Stimulated activated CD4-positive, alpha-beta T cell treated with anti-CD3 and anti-CD28 coated beads, Interleukin-15, amount 100 ng/mL, for 1 hour (primary cell): ENCODE measurements around the gene PAQR7.

Source experiments
- DNase-seq, 2 donors: peaks; one replicate each; pipeline ENCODE4 v3.0.0-alpha.2; 2020; ENCODE audit warnings: low read depth in 1 of 2, low spot score in 1 of 2

Gene PAQR7

DNA sequence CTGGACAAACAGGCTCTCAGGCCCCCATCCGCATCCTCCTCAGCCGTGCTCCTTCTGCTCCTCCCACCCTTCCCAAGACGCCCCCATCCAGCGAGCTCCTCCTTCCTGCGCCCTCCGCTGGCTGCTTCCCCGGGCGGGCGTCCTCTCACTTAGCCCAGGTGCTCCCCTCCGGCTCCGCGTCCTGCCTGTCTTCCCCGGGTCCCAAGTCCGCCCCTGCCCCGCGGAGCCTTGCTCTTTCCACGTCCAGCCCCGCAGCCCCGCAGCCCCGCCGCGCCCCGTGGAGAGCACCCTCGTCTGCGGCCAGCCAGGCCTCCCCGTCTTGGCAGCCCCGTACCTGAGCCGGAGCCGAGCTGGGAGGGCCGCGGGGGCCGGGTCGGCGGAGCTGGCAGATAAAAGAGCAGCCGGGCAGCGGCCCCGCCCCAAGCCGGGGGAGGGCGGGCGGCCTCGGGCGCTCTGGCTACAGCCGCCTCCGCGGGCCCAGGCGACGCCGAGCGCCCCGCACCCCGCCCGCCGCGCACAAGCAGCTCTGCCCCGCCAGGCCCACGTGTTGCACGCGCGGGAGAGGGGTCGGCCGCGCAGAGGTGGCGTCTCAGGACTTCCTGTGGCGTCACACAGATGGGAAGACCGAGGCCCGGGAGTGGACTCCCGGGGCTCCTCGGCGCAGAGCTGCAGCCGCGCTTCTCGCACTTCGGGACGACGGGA, at the start of gene PAQR7:
PAQR7 (minus strand) TSS at position 555 of the 702 bp plus-strand sequence. CDS start 11,869 bp downstream, outside the sequence.
- peak; percentile 24 to 53 for DNase-seq

DNA sequence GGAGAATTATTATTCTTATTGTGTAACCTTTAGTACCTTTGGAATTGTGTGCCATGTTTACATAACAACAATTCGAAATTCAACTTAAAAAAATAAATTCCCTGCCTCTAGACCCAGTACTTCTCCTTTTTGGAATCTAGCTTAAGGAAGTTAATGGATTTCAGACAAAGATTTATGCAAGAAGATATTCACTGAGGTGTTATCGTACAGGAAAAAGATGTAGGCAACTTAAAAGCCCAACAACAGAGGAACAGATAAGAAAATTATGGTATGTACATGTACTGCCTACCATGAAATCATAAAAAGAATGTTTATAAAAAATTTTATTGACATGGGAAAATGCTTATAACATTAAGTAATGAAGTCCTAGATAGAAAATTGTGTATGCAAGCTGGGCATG, 48.9 kb upstream of the PAQR7 start:
- no peak for DNase-seq

GRCh38 chr1:25922971-25923552, 47.6 kb upstream of the PAQR7 start:
- no peak for DNase-seq

DNA sequence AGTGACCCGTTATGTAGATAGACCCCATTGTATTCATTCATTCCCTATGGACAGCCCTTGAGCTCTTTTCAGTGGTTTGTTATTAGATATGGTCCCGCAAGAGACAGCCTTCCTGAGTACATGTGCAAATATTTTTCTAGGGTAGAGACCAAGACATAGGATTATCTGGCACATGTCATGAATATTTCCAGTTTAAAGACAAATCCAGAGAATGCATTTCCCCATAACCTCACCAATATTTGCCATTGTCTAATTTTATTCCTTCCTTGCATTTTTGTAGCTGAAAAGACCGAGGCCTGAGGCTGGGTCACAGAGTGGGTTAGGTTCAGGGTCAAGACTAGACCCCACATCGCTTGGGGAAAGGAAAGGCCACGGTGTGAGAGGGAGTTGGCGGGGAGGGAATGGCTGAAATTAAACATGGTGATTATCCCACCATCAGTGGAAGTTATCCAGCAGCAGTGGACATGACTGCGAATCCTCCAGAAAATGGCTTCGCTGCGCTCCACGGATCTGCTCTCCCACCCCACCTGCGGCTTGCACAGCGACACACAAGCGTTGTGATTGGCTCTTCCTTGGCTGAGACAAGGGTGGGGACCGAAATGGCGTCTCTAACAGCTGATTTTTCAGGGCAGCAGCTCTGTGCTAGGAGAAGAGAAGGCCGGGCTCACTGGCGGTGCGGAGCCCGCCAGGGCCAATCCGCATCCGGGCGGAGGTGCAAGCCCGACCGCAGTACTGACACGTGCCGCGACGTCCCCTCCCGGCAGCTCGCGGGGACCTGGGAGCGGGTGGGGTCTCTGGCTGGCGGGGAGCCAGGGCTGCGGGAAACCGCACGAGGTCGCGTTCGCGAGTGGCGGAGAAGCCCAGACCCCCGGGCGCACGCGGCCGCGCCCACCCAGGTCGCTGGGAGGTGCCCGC, 46.8 kb upstream of the PAQR7 start:
- DNase-seq: peak; percentile 7 to 20

DNA sequence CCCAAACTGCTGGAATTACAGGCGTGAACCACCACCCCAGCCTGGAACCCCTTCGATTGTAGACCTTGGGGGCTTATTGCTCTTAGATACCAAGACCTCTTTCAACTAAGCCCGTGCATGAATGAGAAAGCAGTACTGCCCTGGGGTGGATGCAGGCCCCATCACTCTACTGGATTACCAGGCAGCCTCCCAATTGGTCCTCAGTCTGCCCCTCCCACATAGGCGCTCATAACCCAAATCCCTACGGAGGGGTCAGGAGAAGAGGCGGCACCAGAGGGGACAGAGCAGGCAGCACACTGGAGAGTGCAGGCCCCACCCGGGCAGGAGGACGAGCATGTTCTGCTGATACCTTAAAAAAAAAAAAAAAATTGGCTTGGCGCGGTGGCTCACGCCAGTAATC, 43.1 kb upstream of the PAQR7 start:
- DNase-seq: no peak

- no peak for DNase-seq
Observed at GRCh38 chr1:25917996-25918395, 42.5 kb upstream of the PAQR7 start.

DNA sequence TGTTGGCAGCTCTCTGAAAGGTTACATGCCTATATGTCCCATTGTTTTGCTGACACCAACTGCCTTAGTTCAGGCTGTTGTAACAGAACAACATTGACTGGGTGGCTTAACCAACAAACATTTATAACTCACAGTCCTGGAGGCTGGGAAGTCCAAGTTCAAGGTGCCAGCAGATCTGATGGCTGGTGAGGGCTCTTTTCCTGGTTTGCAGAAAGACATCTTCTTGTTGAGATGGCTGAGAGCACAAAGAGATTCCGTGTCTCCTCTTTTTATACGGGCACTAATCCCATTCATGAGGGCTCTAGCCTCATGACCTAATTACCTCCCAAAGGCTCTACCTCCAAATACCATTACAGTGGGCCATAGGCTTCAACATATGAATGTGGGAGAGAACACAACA, 41.0 kb upstream of the PAQR7 start:
- no peak for DNase-seq

DNA sequence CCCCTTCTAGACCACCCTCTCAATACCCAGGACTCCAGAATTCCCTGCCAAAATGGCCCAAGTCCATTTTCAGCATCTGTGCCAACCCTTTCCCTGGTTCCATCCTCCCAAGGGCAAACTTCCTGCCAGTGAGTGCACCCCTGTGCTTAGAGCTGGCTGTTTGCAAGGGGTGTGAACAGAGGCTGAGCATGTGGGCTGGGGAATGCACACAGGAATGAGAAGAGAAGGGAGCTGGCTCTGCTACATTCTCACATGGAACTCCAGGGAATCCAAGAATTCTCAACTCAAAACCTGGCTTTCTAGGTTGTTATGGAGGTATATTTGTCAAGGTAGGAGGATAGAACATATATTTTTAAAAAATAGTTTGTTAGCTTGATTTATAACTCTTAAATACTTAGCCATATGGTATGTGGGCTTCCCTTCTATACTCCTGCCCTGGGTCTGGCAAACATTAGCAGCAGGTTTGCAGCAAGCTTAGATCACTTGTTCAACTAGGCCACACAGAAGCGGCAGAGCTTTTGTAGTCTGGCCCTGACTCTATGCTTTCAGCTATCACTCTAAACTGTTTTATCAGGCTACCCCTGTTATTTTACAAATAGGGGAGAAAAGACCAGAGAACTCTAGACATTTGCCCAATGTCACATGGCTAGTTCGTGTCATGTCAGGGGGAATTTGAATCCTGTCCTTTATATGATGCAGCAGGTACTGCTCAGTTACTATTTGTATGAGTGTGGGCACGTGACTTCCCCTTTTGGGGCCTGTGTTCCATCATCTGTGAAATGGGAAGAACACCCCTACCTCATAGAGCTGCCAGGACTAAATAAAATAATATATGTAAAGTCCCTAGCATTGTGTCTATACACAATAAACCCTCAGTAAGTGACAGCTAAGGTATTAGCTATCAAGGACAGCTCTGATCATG, 38.8 kb upstream of the PAQR7 start:
- no peak for DNase-seq

GRCh38 chr1:25913206-25913605, 37.7 kb upstream of the PAQR7 start:
- DNase-seq: no peak

GRCh38 chr1:25912076-25912831, 36.7 kb upstream of the PAQR7 start:
- no peak for DNase-seq

GRCh38 chr1:25911162-25911561, 35.7 kb upstream of the PAQR7 start:
- no peak for DNase-seq

GRCh38 chr1:25909040-25909439, 33.5 kb upstream of the PAQR7 start:
- no peak for DNase-seq

DNA sequence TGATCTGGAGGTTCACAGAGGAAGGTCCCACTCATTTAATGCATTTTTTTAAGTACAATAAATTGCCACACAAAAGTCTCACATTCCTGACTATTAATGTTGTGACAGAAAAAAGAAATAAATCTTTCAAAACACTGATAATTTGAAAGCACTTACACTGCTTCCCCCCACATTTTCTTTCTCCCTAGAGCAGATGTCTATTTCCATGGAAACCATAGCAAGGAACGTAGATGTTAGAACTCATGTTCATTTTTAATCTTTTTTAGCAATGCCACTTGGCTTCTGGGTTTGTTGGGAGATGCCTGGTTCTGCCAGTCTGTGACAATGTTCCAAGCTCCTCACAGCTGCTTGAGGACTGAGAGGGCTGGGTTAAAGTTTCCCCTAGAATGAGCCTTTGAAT, 32.7 kb upstream of the PAQR7 start:
- no peak for DNase-seq

GRCh38 chr1:25907601-25908000, 32.1 kb upstream of the PAQR7 start:
- no peak for DNase-seq

GRCh38 chr1:25906644-25907300, 31.3 kb upstream of the PAQR7 start:
- DNase-seq: peak in 1 of 2 donors; percentile 10

DNA sequence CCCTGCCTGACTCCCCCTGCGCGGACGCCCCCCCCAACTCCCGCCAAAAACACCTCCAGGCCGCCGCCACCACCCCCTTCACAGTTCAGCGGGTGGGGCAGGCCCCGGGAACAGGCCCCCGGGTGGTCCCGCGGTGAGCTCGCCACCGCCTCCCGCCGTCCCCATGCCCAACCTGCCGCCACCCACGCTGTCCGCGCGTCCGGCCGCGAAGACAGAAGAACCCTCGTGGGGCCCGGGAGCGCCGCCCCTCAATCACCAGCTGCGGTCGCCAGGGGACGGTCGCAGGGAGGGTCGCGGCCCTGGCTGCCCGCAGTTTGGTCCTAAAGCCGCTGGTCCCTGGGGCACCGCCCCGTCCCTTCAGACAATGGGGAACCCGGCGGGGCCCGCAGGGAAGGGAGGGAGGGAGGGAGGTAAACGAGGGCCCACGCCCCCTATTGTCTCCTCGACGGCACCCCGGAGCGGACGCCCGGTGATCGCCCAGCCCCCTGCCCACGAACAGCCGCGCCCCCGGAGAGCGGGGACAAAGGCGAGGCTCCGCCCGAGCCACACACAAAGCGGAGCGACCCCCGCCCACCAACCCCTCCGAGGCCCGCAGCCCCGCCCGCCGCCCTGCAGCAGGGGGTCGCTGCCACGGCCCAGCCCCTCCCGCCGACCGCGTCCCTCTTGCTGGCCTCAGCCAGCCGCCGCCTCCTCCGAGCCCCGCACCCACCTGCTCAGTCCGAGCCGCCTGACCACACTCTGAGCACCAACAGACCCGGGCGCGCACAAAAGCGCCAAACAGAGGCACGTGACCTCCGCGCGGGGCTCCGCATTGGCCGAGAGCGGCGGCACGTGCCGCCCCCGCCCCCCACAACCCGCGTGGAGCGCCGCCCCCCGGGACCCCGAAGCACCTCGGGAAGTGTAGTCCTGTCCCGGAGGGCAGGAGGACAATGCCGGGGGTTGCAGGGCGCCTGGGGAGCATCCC, 30.5 kb upstream of the PAQR7 start, which contains the start of gene STMN1:
STMN1 (minus strand) TSS at position 740 of the 964 bp plus-strand sequence. CDS start 1,743 bp downstream, outside the sequence.
- peak; percentile 75 to 86 for DNase-seq

DNA sequence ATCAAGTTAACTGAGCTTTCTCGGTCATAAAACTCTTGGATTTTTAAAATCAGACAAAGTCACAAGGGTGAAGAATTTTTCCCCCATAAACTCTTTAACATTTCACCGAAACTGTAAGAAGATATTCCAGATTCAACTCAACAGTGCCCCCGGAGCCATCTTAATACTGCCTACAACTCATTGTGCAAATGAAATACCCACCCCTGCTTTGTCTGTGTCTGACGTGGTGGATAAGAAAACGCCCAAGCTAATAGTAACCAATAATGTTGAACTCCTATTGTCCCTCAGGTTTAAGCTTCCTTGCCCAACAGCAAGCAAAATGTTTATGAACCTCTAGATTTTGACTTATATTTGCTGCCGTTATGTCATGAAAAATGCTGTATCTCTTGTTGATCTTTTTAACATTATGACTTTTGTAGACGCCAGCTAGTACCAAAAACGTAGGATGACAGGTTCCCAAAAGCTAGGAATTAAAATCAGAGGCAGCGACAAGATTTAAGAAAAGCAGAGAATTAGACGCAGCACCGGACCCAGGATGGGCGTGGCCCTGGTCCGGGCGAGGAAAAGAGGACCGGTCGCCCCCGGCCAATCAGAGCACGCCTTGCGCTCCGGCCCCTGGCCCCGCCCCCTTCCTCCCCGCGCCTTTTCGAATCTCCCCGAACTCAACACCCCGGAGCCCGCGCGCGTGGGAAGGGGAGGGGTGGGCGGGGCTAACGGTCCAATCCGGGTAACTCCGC, 29.6 kb upstream of the PAQR7 start:
- DNase-seq: peak; percentile 79 to 90

GRCh38 chr1:25903986-25904385, 28.5 kb upstream of the PAQR7 start:
- DNase-seq: no peak
